Measurements from ENCODE around the gene SNAPC5.
A peak's percentile ranks its signal among the peaks of the same experiment; 100 is the strongest.
"Not testable (repeated sequence)": the region's sequence is repeated elsewhere in the genome, so short reads cannot be mapped to it uniquely, and the experiment has no call there.

The SNAPC5 gene, protein sequence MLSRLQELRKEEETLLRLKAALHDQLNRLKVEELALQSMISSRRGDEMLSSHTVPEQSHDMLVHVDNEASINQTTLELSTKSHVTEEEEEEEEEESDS

DNA sequence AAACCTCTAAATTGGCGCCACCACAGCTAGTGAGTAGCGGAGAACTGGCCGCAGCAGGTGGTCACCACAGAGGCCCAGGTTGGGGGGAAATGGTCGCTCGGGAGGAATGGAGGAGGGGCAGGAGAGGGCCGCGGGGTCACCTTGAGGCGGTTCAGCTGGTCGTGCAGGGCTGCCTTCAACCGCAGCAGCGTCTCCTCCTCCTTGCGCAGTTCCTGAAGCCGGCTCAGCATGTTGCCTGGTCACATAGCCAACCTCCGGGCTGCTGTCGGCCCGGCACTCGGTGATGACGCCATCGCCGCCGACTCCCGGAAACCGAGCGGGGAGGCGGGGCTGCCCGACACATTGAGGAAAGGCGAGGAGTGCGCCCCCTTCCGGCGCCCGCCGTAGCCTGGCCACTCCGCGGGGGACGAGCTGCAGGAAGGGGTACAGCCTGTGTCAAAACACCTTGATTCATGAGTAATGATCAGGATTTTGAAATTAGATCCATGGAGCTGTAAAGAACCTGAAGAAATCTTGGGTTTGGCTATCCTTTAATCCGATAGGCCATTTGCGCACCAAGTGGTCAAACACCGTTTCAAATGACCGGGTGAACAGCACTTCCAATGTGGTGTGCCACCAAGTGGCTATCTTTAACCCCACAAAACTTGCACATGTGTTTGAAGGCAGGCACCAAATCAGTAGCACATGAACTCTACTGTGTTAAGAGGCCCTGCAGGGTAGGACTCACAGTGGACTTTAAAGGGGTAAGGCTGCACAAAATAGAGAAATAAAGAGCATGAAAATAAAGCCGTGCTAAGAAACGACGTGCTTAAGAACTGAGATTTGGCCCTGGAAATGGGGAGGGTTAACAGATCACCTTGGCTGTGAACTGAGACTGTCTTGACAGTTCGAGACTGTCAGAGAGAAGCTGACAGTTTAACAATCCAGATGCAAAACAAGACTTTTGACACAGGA, at the start of gene SNAPC5:
SNAPC5 (minus strand) TSS at position 261 of the 954 bp plus-strand sequence; CDS start at position 230, 31 bp downstream.
- peak; percentile 98 for DNase-seq

DNA sequence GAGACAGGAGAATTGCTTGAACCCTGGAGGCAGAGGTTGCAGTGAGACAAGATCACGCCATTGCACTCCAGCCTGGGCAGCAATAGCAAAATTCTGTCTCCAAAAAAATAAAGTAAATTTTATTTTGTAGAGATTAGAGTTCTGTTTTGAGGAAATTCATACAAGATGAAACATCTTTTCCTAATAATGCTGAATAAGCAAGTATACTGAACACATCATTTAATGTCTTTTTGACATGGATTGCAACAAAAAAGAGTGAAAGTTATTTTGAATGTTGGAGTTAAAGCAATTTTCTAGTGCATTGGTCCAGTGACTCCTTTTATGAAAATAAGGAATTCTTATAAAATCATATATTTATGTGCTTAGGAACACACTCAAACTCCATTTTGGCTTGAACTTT, 47.7 kb upstream of the SNAPC5 start:
- no peak for DNase-seq

DNA sequence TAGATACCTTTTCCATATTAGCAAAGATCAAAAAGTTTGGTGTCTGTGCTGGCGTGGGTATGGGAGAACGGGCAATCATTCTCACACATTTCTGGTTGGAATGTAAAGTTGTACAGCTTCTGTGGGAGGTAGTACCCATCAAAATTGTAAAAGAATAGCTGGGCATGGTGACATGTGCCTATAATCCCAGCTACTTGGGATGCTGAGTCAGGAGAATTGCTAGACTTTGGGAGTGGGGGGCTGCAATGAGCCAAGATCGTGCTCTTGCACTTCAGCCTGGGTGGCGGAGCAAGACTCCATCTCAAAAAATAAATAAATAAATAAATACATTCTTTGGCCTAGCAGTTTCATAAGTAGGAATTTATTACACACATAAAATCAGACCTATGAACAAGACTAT, 45.3 kb upstream of the SNAPC5 start:
- DNase-seq: no peak

DNA sequence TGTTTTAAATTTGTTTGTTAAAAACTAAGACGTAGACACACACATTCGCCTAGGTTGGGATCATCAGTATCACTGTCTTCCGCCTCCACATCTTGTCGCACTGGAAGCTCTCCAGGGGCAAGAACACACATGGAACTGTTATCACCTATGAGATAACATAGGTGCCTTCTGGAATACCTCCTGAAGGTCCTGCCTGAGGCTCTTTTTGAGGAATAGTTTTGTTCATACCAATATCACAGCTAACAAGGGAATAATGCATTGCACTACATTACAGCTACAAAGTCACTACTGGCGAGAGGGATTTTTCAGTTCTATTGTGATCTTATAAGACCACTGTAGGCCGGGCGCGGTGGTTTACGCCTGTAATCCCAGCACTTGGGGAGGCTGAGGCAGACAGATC, 37.5 kb upstream of the SNAPC5 start:
- no peak for DNase-seq

DNA sequence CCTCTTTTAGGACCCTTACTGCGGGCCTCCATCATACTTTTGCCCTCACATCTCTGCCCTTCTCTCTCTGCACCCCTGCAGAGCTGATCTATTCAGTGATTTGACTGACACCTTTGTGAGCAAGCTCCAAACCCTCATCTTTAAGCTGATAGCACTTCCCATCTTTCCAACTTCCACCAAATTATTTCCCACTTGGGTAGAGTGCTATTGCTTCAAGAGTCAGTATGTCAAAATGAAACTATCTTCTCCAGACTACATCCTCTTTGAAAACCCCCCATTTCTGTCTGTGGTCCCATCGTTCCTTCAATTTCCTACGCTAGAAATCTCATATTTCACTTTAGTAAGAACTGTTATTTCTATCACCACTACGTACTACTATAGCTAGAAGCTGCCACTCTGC, 27.3 kb upstream of the SNAPC5 start:
- DNase-seq: no peak

DNA sequence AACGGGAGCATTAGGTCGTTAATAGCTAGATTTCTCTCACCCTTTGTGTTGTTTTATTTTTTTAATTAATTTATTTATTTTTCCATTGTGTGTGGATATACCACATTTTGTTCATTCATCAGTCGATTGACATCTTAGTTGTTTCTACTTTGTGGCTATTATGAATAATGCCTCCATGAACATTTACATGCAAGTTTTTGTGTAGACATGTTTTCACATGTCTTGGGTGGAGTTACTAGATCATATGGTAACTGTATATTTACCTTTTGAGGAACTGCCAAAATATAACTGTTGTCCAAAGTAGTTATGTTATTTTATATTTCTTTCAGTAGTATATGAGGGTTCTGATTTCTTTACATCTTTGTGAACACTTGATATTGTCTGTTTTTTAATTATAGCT, 26.4 kb upstream of the SNAPC5 start:
- DNase-seq: no peak

DNA sequence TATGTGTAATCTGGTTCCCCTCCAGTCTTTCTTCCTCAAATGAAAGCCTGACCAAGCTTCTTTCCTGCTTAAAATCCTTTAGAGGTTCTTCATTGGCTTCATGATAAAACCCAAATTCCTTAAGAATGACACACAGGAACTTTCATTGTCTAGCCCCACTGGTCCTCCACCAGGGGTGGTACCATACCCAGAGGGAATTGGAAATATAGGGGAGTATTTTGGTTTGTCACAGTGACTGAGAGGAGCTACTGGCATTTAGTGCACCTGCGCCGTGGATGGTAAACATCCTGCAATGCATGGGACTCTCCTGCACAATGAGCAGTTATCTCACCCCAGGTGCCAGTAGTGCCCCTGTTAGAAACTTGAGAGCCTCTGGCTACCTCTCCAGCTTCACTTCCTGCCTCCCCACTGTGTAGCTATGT, 18.4 kb upstream of the SNAPC5 start:
- DNase-seq: no peak

DNA sequence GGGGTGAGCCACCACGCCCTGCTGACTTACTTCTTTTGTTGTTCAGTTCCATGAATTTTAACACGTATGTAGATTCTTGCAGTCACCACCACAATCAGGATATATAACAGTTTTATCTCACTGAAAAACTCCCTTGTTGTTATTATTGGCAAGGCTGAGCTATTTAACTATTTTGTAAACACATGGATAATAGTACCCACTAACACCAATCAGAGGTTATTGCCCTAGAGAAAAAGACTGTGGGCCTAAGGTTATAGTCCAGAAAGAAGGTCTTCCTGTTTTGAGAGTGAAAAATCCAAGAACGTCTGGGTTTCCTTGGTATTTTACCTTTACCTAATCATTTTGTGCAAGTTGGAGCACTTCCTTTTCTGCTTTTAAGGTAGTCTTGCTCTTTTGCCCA, 17.0 kb upstream of the SNAPC5 start:
- no peak for DNase-seq

DNA sequence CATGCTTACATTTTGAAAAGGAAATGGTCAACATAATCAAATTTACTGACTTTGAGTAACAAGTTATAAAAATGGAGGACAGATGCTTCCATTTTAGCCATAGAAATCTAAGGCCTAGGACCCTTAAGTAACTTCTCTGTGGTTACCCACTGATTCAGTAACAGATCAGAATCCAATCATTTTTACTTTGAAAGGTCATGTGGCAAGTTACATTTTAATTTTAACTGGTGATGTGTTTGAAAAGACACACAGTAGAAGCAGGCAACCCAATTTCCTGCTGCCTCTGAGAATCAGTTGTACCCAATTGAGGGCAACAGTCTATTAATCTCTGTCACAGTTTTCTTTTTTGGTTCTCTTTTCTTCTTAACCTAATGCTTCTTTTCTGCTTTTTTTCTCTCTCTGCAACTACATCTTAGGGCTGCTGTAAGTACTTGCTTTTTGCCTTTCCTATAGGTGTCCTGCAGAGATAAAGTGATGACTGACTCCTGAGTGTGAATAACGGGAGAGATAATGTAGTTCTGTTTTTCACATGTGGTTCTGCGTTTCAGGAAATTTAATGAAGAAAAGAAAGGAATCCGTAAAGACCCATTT, 10.8 kb upstream of the SNAPC5 start:
- DNase-seq: no peak

DNA sequence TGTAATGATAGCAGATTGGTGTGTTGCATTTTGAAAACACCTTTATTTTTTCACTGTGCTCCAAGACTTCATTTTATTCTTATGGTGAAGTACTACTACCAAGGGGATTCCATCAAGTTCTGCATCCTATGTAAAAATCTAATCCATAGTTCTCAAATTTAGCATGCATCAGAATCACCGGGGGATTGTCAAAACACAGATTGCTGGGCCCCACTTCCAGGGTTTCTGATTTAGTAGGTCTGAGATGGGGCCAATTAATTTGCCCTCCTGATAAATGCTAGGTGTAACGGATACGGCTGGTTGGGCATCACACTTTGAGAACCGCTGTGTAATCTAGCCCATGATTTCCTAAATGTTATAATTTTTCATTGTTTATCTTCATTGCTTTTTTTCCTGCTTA, 8.3 kb upstream of the SNAPC5 start:
- DNase-seq: no peak

DNA sequence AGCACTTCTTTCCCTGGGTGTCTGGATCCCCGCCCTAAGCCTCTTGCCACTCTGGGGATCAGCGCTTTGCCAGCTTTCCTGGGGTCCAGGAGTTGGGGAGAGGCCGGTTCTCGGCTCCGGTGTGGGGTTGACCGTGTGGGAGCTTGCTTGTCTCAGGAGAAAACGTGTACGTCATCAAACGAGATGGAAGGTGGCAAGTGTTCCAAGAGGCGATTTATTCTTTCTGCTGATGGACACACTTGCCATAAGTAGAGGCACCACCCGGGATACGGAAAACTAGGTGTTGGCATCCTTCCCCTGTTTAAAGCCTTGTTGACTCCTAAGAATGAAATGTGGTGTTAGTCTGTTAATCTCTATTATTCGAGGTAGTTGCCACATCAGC, 7.9 kb upstream of the SNAPC5 start:
- no peak for DNase-seq

DNA sequence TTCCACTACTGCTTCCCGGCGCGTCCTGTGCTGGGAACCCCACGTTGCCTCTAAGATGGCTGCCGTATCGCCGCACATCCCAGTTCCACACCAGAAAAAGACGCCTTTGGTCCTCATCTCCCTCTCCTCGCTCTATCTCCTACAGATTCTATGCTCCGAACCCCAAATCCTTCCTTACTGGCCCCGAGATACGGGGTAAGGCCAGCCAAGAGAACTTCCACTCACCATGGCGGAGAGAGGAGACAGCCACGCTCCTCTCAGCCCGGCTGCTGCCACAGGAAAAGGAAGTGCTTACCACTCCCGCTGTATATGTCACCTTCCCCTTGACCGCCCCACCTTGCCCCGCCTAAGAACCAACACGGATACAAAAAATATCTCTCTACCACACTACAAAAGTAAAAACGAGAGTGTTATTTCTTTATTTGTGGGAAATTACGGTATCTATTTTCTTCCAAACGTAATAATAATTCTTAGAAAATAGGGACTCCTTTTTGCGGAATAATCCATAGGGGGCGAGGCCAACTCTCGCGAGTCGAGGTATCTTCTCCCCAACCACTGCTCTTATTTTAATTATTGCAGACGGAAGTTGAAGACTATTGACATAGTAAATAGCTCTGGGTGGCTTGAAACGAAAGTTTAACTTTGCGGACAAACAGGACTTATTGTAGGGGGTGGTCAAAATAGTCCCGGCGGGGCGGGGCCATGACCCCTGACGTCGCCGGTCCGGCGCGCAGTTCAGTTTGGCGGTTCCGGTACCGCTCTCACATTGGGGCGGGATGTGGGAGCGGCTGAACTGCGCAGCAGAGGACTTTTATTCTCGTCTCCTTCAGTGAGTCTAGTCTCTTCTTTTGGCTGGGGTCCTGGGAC, 7.2 kb upstream of the SNAPC5 start, which contains the start of the genes RPL4 and ZWILCH:
RPL4 (minus strand) TSS at position 293 of the 867 bp plus-strand sequence; CDS start at position 228, 65 bp downstream.
ZWILCH (plus strand) TSS at position 764 of the 867 bp plus-strand sequence; CDS start at position 777, 13 bp downstream.
- DNase-seq: peak; percentile 89

DNA sequence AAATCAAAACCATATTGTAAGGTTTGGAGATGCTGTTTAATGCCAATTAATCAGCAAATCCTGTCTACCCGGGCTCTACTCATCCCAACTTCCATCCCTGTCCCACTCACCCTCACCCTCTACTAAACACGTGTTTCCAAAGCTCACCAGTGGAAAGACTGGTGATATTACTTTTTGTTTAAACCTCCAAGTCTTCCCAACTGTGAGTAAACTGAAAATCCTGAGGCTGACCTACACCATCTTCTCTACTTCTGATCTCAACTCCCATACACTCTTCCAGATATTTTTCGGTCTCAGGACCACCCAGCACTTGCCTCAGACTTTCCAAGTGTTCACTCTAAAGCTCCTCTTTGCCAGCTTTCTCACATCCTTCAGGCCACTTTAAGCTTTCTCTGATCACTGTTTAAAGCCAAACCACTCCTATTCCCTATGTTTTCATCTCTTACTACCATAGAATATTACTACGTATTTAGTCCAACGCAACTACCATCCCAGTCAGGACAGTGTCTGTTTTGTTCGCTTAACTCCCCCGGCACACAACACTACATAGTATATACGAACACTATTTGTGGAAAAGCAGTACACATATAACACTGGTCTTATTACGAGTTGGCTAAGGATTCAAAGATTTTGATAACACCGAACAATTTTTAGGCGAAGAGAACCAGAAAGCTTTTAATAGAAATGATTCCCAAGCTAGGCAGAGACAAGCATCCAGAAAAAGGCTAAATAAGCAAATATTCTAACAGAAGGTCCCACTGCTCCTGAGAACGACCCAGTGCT, 6.4 kb upstream of the SNAPC5 start:
- no peak for DNase-seq

DNA sequence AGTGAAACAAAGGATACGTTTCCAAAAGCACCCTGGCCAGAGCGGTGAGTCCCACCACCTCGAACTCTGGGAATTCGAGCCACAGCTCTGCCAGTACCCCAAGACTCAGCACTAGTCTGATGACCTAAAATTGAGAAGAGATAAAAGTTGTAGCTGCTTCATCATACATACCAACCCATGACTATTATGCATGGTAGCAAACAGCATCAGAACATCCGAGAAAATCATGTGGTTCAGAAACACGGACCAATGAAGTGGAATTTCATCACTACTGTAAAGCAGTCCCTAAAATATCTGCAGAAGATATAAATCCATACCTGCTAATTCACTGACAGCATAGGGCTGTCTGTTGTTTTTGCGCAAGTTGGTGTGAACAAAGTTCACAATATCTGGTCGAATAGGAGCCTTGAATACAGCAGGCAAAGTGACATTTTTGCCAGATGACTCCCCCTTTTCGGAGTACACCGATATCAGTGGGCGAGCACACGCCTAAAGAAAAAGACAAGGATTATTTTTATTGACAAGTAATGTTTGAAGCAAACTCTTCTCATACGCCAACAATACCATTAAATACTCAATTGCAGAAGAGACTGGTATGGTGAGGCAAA, 5.6 kb upstream of the SNAPC5 start:
- DNase-seq: not testable (repeated sequence)

DNA sequence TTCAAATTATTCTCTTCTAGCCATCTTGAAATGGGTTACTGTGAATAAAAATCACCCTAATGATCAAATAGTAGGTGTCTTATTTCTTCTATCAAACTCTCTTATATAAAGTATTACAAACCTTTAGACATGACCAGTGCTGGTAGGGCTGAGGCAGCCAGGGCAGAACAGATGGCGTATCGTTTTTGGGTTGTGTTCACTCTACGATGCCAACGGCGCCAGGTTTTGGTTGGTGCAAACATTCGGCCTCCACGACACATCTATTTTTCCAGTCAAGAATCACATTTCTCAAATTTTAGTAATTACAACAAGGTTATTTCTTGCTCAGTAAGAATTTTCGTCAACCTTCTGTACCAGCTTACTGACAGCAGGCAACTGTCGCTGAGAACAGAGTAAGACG, 4.9 kb upstream of the SNAPC5 start:
- DNase-seq: no peak

DNA sequence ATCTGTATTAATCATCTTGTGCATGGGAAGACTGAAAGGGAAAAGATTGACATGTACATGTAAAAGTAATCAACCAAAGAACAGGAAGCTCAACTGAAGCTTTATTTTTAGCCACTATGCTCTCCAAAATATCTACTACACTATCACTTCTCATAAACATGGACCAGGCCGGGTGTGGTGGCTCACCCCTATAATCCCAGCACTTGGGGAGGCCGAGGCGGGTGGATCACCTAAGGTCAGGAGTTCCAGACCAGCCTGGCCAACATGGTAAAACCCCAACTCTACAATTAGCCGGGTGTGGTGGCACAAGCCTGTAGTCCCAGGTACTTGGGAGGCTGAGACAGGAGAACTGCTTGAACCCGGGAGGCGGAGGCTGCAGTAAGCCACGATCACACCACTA, 2.8 kb upstream of the SNAPC5 start:
- DNase-seq: not testable (repeated sequence)

DNA sequence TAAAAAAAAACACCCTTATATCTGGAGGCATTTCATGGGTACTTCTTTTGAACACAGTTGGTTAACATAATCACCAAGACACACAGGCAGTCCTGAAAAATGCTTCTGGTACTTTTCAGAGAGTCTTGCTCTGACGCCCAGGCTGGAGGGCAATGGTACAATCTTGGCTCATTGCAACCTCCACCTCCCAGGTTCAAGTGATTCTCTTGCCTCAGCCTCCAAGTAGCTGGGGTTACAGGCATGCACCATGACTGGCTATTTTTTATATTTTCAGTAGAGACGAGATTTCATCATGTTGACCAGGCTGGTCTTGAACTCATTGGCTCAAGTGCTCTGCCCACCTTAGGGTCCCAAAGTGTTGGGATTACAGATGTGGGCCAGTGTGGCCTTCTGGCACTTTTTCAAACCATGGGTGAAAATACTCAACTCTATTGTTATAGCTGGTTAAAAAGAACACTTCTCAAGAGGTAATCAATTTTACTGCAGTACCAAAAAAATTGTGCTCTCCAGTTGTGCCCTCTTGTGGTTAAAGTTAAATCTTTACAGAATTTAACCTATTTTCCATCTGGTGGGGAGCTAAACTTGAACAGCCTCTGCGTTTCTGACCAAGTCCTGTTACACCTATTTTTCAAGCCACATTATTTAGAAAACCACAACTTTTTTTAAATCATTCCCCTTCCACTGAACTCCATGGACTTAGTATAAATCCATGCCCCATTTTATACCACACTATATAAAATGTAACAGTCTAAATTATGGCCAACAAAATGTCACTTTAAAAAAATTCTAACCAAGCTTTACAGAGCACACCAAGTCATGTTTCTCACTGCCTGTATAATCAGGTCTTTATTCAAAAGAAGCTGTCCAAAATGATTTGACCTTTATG, 1.2 kb upstream of the SNAPC5 start:
- no peak for DNase-seq

DNA sequence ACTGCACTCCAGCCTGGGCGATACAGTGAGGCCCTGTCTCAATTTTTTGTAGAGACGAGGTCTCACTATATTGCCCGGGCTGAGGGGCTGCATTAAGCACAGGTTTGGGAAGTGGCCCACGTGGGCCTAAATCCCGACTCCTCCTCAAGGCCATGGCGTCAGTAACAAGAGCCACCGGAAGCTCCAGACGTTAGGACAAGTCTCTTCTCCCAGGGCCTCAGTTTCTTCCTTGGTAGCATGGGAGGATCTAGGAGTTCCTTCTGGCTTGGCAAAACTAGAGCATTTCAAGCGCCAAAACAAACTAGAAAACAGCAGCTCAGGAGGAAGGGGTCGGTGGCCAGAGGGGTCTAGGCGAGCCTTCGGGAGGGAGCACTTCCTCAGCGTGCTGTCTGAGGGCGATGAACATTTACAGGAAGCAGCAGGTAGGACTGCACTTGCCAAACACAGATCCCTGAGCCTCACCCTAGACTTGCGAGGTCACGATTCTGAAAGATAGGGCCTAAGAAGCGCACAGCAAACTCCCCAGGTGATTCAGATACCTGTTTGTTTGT, 536 bp downstream of the SNAPC5 start:
- DNase-seq: no peak

DNA sequence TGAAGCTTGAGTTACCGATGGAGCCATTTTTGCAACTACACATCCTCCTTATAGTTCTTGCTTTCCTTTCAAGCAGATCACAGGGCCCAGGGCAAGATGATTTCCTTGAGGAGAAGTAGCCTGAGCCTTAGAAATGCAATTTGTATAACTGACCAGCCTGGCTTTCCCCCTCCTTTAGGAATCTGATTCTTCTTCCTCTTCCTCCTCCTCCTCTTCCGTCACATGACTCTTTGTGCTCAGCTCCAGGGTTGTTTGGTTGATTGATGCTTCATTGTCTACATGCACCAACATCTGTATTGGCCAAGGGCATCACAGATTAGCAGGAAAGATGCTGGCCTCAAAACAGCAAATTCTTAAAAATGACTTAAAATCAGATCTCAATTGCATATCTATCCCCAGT, 3.3 kb downstream of the SNAPC5 start:
- DNase-seq: no peak

DNA sequence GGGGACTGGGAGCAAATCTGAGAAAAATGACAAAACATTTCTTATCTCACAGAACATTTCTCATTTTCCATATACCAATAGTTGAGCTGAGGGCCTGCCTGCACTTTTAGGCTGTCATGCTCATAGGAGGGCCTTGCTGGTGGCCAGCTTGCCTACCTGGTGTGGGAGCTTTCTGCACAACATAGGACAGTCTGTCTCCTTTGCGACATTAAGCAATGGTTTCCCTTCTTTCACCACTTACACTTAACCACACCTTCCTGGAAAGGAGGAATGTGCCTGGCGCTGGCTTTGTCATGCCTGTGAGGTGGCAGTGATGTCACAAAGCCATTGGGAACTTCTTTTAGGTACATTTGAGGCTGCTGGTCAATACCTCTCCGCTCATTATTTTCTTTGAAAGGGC, 5.7 kb downstream of the SNAPC5 start:
- DNase-seq: no peak
